ENCODE data around the gene PPP2R3A. TPM values are rescaled to one million over a fixed set of nuclear protein-coding genes. Genes with fewer than 3 reads are reported as not detected.

The PPP2R3A gene
- total and polyA plus RNA-seq, 2 experiments from 2014 or later, result 6.4 to 15.2 TPM

- TF ChIP-seq, protein P1, sequence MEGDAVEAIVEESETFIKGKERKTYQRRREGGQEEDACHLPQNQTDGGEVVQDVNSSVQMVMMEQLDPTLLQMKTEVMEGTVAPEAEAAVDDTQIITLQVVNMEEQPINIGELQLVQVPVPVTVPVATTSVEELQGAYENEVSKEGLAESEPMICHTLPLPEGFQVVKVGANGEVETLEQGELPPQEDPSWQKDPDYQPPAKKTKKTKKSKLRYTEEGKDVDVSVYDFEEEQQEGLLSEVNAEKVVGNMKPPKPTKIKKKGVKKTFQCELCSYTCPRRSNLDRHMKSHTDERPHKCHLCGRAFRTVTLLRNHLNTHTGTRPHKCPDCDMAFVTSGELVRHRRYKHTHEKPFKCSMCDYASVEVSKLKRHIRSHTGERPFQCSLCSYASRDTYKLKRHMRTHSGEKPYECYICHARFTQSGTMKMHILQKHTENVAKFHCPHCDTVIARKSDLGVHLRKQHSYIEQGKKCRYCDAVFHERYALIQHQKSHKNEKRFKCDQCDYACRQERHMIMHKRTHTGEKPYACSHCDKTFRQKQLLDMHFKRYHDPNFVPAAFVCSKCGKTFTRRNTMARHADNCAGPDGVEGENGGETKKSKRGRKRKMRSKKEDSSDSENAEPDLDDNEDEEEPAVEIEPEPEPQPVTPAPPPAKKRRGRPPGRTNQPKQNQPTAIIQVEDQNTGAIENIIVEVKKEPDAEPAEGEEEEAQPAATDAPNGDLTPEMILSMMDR (conservative IDR thresholded peaks at IDR 0.05; ENCODE audit: low read depth in 2 of 2), result no peak
Observed at GRCh38 chr3:136055491-136055890, 90.0 kb downstream of the PPP2R3A start (continued).

- H3K79me2 ChIP-seq (replicated peaks; ENCODE audit: insufficient read depth), result no peaks in the 10 kb centered on the region
- no peaks in the 10 kb centered on the region for H3K9me2 ChIP-seq (ENCODE audit: insufficient read depth)
- DNase-seq (ENCODE audit: low spot score) (no peak), ATAC-seq (no peak)
- Mint-ChIP-seq H3K36me3 (ENCODE audit: low read depth) (peaks cover 11% of the 10 kb centered on the region; the same call in 2 of the 3 replicates), H3K4me1 (no peaks in the 10 kb centered on the region), H3K4me3 (no peak overlapping the region), H3K9me3 (peaks cover 1% of the 10 kb centered on the region; the same call in 1 of the 3 replicates), H3K27me3 (ENCODE audit: insufficient read depth, low read depth, poor library complexity) (peaks cover 8% of the 10 kb centered on the region), H3K27ac (no peak overlapping the region)
- H3K36me3 ChIP-seq (ENCODE audit: insufficient read depth), result no peaks in the 10 kb centered on the region
- TF ChIP-seq, protein P2, sequence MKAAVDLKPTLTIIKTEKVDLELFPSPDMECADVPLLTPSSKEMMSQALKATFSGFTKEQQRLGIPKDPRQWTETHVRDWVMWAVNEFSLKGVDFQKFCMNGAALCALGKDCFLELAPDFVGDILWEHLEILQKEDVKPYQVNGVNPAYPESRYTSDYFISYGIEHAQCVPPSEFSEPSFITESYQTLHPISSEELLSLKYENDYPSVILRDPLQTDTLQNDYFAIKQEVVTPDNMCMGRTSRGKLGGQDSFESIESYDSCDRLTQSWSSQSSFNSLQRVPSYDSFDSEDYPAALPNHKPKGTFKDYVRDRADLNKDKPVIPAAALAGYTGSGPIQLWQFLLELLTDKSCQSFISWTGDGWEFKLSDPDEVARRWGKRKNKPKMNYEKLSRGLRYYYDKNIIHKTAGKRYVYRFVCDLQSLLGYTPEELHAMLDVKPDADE (IDR thresholded peaks at IDR 0.05), result no peak
- TF ChIP-seq ZNF114 (CRISPR knock-in tag; IDR thresholded peaks at IDR 0.05), result no peak
- TF ChIP-seq, protein P3, sequence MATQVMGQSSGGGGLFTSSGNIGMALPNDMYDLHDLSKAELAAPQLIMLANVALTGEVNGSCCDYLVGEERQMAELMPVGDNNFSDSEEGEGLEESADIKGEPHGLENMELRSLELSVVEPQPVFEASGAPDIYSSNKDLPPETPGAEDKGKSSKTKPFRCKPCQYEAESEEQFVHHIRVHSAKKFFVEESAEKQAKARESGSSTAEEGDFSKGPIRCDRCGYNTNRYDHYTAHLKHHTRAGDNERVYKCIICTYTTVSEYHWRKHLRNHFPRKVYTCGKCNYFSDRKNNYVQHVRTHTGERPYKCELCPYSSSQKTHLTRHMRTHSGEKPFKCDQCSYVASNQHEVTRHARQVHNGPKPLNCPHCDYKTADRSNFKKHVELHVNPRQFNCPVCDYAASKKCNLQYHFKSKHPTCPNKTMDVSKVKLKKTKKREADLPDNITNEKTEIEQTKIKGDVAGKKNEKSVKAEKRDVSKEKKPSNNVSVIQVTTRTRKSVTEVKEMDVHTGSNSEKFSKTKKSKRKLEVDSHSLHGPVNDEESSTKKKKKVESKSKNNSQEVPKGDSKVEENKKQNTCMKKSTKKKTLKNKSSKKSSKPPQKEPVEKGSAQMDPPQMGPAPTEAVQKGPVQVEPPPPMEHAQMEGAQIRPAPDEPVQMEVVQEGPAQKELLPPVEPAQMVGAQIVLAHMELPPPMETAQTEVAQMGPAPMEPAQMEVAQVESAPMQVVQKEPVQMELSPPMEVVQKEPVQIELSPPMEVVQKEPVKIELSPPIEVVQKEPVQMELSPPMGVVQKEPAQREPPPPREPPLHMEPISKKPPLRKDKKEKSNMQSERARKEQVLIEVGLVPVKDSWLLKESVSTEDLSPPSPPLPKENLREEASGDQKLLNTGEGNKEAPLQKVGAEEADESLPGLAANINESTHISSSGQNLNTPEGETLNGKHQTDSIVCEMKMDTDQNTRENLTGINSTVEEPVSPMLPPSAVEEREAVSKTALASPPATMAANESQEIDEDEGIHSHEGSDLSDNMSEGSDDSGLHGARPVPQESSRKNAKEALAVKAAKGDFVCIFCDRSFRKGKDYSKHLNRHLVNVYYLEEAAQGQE (IDR thresholded peaks at IDR 0.05; ENCODE audit: unreplicated experiment), result no peak
- TF ChIP-seq, protein P4, sequence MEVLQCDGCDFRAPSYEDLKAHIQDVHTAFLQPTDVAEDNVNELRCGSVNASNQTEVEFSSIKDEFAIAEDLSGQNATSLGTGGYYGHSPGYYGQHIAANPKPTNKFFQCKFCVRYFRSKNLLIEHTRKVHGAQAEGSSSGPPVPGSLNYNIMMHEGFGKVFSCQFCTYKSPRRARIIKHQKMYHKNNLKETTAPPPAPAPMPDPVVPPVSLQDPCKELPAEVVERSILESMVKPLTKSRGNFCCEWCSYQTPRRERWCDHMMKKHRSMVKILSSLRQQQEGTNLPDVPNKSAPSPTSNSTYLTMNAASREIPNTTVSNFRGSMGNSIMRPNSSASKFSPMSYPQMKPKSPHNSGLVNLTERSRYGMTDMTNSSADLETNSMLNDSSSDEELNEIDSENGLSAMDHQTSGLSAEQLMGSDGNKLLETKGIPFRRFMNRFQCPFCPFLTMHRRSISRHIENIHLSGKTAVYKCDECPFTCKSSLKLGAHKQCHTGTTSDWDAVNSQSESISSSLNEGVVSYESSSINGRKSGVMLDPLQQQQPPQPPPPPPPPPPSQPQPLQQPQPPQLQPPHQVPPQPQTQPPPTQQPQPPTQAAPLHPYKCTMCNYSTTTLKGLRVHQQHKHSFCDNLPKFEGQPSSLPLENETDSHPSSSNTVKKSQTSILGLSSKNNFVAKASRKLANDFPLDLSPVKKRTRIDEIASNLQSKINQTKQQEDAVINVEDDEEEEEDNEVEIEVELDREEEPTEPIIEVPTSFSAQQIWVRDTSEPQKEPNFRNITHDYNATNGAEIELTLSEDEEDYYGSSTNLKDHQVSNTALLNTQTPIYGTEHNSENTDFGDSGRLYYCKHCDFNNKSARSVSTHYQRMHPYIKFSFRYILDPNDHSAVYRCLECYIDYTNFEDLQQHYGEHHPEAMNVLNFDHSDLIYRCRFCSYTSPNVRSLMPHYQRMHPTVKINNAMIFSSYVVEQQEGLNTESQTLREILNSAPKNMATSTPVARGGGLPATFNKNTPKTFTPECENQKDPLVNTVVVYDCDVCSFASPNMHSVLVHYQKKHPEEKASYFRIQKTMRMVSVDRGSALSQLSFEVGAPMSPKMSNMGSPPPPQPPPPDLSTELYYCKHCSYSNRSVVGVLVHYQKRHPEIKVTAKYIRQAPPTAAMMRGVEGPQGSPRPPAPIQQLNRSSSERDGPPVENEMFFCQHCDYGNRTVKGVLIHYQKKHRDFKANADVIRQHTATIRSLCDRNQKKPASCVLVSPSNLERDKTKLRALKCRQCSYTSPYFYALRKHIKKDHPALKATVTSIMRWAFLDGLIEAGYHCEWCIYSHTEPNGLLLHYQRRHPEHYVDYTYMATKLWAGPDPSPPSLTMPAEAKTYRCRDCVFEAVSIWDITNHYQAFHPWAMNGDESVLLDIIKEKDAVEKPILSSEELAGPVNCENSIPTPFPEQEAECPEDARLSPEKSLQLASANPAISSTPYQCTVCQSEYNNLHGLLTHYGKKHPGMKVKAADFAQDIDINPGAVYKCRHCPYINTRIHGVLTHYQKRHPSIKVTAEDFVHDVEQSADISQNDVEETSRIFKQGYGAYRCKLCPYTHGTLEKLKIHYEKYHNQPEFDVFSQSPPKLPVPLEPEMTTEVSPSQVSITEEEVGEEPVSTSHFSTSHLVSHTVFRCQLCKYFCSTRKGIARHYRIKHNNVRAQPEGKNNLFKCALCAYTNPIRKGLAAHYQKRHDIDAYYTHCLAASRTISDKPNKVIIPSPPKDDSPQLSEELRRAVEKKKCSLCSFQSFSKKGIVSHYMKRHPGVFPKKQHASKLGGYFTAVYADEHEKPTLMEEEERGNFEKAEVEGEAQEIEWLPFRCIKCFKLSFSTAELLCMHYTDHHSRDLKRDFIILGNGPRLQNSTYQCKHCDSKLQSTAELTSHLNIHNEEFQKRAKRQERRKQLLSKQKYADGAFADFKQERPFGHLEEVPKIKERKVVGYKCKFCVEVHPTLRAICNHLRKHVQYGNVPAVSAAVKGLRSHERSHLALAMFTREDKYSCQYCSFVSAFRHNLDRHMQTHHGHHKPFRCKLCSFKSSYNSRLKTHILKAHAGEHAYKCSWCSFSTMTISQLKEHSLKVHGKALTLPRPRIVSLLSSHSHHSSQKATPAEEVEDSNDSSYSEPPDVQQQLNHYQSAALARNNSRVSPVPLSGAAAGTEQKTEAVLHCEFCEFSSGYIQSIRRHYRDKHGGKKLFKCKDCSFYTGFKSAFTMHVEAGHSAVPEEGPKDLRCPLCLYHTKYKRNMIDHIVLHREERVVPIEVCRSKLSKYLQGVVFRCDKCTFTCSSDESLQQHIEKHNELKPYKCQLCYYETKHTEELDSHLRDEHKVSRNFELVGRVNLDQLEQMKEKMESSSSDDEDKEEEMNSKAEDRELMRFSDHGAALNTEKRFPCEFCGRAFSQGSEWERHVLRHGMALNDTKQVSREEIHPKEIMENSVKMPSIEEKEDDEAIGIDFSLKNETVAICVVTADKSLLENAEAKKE (CRISPR knock-in tag; IDR thresholded peaks at IDR 0.05), result no peak
- TF ChIP-seq, protein P1 (conservative IDR thresholded peaks at IDR 0.05; ENCODE audit: low read depth in 2 of 2), result no peak
- TF ChIP-seq CREB1 (CRISPR knock-in tag; IDR thresholded peaks at IDR 0.05; ENCODE audit: low read depth), result no peak
- no peak for TF ChIP-seq STAT1 (IDR thresholded peaks at IDR 0.05; ENCODE audit: unreplicated experiment)
- TF ChIP-seq NANOG (IDR thresholded peaks at IDR 0.05; ENCODE audit: borderline replicate concordance), result no peak
- H4K20me1 ChIP-seq (replicated peaks; ENCODE audit: insufficient read depth), result no peaks in the 10 kb centered on the region
- H3K27me3 ChIP-seq (ENCODE audit: insufficient read depth), result no peaks in the 10 kb centered on the region
- H3F3A ChIP-seq (replicated peaks; ENCODE audit: low read depth), result no peaks in the 10 kb centered on the region
- H3K27ac ChIP-seq (ENCODE audit: low read depth), result no peak overlapping the region
- no peak overlapping the region for H3K4me3 ChIP-seq
- H2AFZ ChIP-seq, result no peak overlapping the region
- no peak overlapping the region for H3K4me2 ChIP-seq
- H3K4me1 ChIP-seq (ENCODE audit: insufficient read depth), result no peaks in the 10 kb centered on the region
Observed at GRCh38 chr3:136067211-136067610, 101.7 kb downstream of the PPP2R3A start.
